Measurements from ENCODE around the gene FOXP1.

GRCh38 chr3:71408903-71409302, 174.6 kb downstream of the FOXP1 start:
- TF ChIP-seq CTCF (IDR thresholded peaks at IDR 0.05; ENCODE audit: poor library complexity, severe bottlenecking) = no peak
- no peak for TF ChIP-seq RAD21 (conservative IDR thresholded peaks at IDR 0.05)
- TF ChIP-seq TAF1 (IDR thresholded peaks at IDR 0.05; ENCODE audit: low read depth) = no peak
- no peak for TF ChIP-seq SMC3 (conservative IDR thresholded peaks at IDR 0.05; ENCODE audit: poor library complexity)
- TF ChIP-seq MXI1 (conservative IDR thresholded peaks at IDR 0.05; ENCODE audit: poor library complexity, severe bottlenecking) = no peak
